ENCODE data around the gene DIRAS1. TPM values are rescaled to one million over a fixed set of nuclear protein-coding genes. Genes with fewer than 3 reads are reported as not detected.
"Not testable (repeated sequence)": the region's sequence is repeated elsewhere in the genome, so short reads cannot be mapped to it uniquely, and the experiment has no call there.

Gene DIRAS1
- total RNA-seq, 2 donors from 2014 or later: 0.11 to 0.72 TPM

DNA sequence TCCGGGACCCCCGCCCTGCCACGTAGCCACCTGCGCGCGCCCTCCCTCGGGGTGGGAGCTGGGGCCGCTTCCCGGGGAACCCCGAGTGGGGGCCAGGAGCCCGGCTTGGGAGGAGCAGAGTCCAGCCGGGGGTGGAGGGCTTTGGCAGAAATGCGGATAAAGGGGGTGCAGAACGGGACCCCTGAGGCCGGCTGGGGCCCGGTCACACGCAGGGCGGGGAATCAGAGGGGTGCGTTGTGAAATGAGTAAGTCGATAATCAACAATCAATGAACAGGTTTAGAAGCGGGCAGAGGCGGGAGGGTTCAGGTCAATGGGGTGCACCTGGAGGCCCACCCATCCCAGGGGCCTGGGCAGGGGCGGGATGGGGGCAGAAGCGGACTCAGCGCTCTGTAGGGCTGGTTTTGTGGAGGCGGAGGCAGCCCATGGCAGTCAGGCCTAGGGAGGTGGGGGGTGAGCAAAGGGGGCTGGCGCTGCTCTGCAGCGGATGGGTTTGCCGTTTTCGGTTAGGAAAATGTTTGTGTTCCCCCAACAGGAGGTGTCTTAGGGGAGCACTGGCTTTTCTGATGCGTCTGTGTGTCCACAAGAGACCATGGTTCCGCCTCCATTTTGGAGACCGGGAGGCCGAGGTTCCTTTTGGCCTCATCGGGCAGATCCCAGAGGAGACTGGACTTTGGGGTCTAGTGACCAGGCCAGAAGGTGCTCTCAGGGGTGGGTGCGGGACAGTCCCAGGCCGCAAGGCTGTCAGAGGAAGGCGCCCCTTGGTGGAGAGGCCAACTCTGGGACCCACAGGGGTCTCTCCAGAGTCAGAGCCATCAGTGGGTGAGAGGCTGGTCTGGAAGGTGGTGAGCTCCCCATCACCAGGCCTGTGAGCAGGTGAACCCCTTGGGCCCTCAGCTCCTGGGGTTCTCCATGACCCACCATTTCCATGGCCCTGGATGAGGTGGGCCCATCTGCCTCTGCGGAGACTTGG lies 683 bp upstream of the DIRAS1 start:
- H3K27ac Mint-ChIP-seq: no peak overlapping the region
- no peaks in the 10 kb centered on the region for H3K9me3 Mint-ChIP-seq
- ATAC-seq (no peak), DNase-seq (ENCODE audit: low spot score in 2 of 2) (no peak)
- no peaks in the 10 kb centered on the region for H3K36me3 Mint-ChIP-seq

- H3K9me3 Mint-ChIP-seq: peaks cover 5 to 7% of the 10 kb centered on the region in 2 donors
- H3K27ac Mint-ChIP-seq: no peak overlapping the region
- ATAC-seq (no peak), DNase-seq (ENCODE audit: low spot score in 2 of 2) (no peak)
- H3K36me3 Mint-ChIP-seq: peaks cover 0 to 9% of the 10 kb centered on the region in 2 donors
These were observed 1.0 kb downstream of the DIRAS1 start for GRCh38 chr19:2719920-2720776.

- Mint-ChIP-seq H3K27ac (no peak overlapping the region), H3K36me3 (peaks cover 0 to 12% of the 10 kb centered on the region in 2 donors), H3K9me3 (peaks cover 8 to 10% of the 10 kb centered on the region in 2 donors)
These were observed 1.9 kb downstream of the DIRAS1 start for GRCh38 chr19:2719232-2719735.

DNA sequence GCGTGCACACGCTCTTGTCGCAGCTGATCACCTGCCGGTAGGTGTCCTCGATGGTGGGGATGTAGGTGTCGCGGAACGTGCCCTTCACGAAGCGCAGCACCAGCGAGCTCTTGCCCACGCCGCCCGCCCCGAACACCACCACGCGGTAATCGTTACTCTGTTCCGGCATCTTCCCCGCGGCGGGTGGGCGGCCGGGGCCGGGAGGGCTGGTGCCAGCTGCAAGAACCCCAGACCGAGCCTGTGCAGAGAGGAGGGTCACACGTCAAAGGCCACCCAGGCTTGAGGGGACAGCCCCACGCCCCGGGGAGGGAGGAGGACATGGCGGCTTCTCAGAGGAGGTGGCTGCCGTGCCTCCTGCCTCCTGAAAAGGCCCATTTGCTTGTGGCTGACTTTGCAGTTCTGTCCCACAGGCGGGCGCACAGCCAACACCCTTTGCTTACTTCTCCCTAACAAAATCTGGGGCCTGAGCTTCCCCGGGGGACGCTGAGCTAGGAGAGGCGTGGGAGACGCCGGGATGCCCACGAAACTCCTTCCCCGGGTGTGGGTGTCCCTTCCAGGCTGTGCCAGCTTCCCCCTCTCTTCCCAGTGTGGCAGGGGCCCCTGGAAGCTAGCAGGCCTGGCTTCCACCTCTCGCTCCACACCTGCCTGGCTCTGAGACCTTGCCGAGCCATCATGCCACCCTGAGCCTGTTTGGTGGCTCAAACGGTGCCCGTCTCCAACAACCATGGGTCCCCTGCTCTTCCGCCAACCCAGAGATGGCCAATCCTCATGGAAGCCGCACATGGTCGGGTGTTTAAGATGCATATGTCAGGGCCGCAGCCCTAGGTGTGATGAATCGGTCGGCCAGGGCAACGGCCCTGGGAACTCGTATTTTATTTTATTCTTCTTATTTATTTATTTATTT lies 3.3 kb downstream of the DIRAS1 start:
- no peak for DNase-seq (ENCODE audit: low spot score in 2 of 2)
- Mint-ChIP-seq H3K36me3 (peaks cover 0 to 12% of the 10 kb centered on the region in 2 donors), H3K27ac (no peak overlapping the region)

More at GRCh38 chr19:2719232-2719735, 1.9 kb downstream of the DIRAS1 start:
- ATAC-seq (no peak), DNase-seq (ENCODE audit: low spot score in 2 of 2) (no peak)

DNA sequence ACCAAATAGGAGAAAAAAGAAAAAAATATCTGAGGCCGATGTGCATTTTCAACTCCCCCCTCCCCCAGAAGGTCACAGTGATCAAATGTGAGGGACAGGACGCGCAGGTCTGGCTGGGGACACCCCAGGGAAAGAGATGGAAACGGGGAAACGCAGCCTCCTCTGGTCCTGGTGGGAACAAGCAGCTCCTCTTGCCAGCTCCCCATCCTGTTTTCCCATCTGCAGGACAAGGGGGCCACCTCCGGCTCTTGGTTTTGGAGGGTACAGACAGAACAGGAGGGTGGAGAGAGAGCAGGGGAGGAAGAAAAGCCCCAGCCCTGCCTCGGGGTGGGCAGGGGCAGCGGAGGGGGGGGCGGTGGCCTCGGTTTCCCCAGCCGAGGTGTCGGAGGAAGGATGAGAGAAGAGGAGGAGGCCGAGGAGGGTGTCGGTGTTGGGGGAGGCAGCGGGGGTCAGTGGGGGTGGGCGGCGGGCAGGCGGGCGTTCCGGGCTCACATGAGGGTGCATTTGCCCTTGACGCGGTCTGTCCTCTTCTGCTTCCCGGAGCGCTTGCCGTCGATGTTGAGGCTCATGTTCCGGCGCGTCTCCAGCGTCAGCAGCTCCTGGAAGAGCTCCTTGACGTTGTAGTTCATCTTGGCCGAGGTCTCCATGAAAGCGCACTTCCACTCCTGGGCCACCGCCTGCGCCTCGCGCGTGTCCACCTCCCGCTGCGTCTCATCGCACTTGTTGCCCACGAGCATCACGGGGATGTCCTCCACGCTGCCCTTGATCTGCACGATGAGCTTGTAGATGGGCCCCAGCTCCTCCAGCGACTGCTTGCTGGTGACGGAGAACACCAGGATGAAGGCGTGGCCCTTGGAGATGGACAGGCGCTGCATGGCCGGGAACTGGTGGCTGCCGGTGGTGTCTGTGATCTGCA lies 4.2 kb downstream of the DIRAS1 start:
- no peak for DNase-seq (ENCODE audit: low spot score in 2 of 2)
- peaks cover 0 to 12% of the 10 kb centered on the region in 2 donors for H3K36me3 Mint-ChIP-seq

More for the DNA sequence above, 3.3 kb downstream of the DIRAS1 start:
- peaks cover 8 to 10% of the 10 kb centered on the region in 2 donors for H3K9me3 Mint-ChIP-seq
- ATAC-seq: no peak

DNA sequence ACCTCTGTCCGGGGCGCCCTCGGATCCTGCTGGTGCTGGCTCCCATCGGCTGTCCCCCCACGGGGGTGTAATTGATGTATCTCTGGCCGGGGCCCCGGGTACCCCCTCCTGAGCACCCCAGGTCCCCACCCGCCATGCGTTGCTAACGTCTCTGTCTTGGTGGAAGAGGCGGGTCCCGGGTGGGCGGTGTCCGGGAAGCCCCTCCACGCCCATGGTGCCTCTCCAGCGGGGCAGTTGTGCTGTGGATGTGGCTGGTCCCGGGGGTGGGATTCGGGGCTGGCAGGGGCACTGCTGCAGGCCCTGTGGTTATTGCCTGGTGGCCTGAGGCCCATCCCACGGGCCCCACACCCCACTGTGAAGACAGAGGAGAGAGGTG lies 4.9 kb downstream of the DIRAS1 start:
- ATAC-seq: no peak
- no peak for DNase-seq (ENCODE audit: low spot score in 2 of 2)
- peaks cover 0 to 12% of the 10 kb centered on the region in 2 donors for H3K36me3 Mint-ChIP-seq
- H3K27ac Mint-ChIP-seq: no peak overlapping the region
- peaks cover 8 to 10% of the 10 kb centered on the region in 2 donors for H3K9me3 Mint-ChIP-seq

More for the DNA sequence above, 4.2 kb downstream of the DIRAS1 start:
- peaks cover 8 to 10% of the 10 kb centered on the region in 2 donors for H3K9me3 Mint-ChIP-seq
- no peak overlapping the region for H3K27ac Mint-ChIP-seq
- ATAC-seq: no peak

- H3K27ac Mint-ChIP-seq: no peak overlapping the region
- no peak for ATAC-seq
- peaks cover 8 to 10% of the 10 kb centered on the region in 2 donors for H3K9me3 Mint-ChIP-seq
- no peak for DNase-seq (ENCODE audit: low spot score in 2 of 2)
- H3K36me3 Mint-ChIP-seq: peaks cover 0 to 12% of the 10 kb centered on the region in 2 donors
These were observed 5.5 kb downstream of the DIRAS1 start for GRCh38 chr19:2715470-2716274.

- Mint-ChIP-seq H3K36me3 (peaks cover 0 to 12% of the 10 kb centered on the region in 2 donors), H3K9me3 (peaks cover 8 to 10% of the 10 kb centered on the region in 2 donors), H3K27ac (no peak overlapping the region)
- ATAC-seq (no peak), DNase-seq (ENCODE audit: low spot score in 2 of 2) (no peak)
These were observed 6.5 kb downstream of the DIRAS1 start for GRCh38 chr19:2714531-2715269.

DNA sequence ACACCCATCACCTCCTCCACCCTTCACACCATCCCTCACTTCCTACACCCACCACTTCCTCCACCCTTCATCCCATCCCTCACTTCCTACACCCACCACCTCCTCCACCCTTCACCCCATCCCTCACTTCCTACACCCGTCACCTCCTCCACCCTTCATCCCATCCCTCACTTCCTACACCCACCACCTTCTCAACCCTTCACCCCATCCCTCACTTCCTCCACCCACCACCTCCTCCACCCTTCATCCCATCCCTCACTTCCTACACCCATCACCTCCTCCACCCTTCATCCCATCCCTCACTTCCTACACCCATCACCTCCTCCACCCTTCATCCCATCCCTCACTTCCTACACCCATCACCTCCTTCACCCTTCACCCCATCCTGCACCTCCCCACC lies 7.1 kb downstream of the DIRAS1 start:
- not testable (repeated sequence) for DNase-seq (ENCODE audit: low spot score in 2 of 2); H3K9me3 Mint-ChIP-seq; ATAC-seq; H3K27ac Mint-ChIP-seq
- H3K36me3 Mint-ChIP-seq: peaks cover 0 to 12% of the 10 kb centered on the region in 2 donors

DNA sequence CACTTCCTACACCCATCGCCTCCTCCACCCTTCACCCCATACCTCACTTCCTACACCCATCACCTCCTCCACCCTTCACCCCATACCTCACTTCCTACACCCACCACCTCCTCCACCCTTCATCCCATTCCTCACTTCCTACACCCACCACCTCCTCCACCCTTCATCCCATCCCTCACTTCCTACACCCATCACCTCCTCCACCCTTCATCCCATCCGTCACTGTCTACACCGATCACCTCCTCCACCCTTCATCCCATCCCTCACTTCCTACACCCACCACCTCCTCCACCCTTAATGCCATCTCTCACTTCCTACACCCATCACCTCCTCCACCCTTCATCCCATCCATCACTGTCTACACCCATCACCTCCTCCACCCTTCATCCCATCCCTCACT lies 8.0 kb downstream of the DIRAS1 start:
- H3K9me3 Mint-ChIP-seq; H3K27ac Mint-ChIP-seq; DNase-seq (ENCODE audit: low spot score in 2 of 2); ATAC-seq: not testable (repeated sequence)
- H3K36me3 Mint-ChIP-seq: peaks cover 0 to 12% of the 10 kb centered on the region in 2 donors

GRCh38 chr19:2711875-2712205 lies 9.3 kb downstream of the DIRAS1 start:
- ATAC-seq (no peak), DNase-seq (ENCODE audit: low spot score in 2 of 2) (no peak)
- no peak overlapping the region for H3K27ac Mint-ChIP-seq
- peaks cover 0 to 12% of the 10 kb centered on the region in 2 donors for H3K36me3 Mint-ChIP-seq
- H3K9me3 Mint-ChIP-seq: peaks cover 8 to 10% of the 10 kb centered on the region in 2 donors

GRCh38 chr19:2711172-2711874 lies 9.8 kb downstream of the DIRAS1 start:
- ATAC-seq: no peak
- Mint-ChIP-seq H3K27ac (no peak overlapping the region), H3K36me3 (peaks cover 0 to 12% of the 10 kb centered on the region in 2 donors), H3K9me3 (peaks cover 8 to 10% of the 10 kb centered on the region in 2 donors)
- DNase-seq (ENCODE audit: low spot score in 2 of 2): no peak

- ATAC-seq (no peak), DNase-seq (ENCODE audit: low spot score in 2 of 2) (no peak)
- no peaks in the 10 kb centered on the region for H3K36me3 Mint-ChIP-seq
- no peaks in the 10 kb centered on the region for H3K9me3 Mint-ChIP-seq
- no peak overlapping the region for H3K27ac Mint-ChIP-seq
These were observed 14.9 kb downstream of the DIRAS1 start for GRCh38 chr19:2706251-2706650.

Data from activated naive CD4-positive, alpha-beta T cell treated with anti-CD3 and anti-CD28 coated beads, Interleukin-2, amount 50 U/mL, for 72 hours (primary cell).